Esophagus squamous epithelium (tissue), 5 donors: Measurements from ENCODE around the gene GSAP. TPM values are rescaled to one million over a fixed set of nuclear protein-coding genes. Genes with fewer than 3 reads are reported as not detected.

Experiments used
- DNase-seq: peaks from one replicate; lab custom pipeline; 2025; lab: John Stamatoyannopoulos, UW
- H3K27ac ChIP-seq, 4 donors: fragments of 200-600 bp; sonication (generic); one replicate each; pipeline ENCODE4 v1.5.1; 2016 to 2019; ENCODE audit warnings: mild to moderate bottlenecking in 1 of 4
- H3K27me3 ChIP-seq, 4 donors: fragments of 200-600 bp; sonication (generic); 1 replicate in 3 of 4; 2 replicates in 1 of 4; pipeline versions ENCODE4 v1.5.1 to v1.6.0; 2017 to 2021; ENCODE audit warnings: antibody characterized with exemption in 1 of 4
- H3K36me3 ChIP-seq, 3 donors: fragments of 200-600 bp; sonication (generic); one replicate each; pipeline ENCODE4 v1.5.1; 2016 to 2019
- H3K4me1 ChIP-seq, 3 donors: fragments of 200-600 bp; sonication (generic); one replicate each; pipeline ENCODE4 v1.5.1; 2017 to 2019
- H3K4me3 ChIP-seq, 4 donors: fragments of 200-600 bp; sonication (generic); 1 replicate in 3 of 4; 2 replicates in 1 of 4; pipeline ENCODE4 v1.5.1; 2016 to 2019; ENCODE audit warnings: mild to moderate bottlenecking in 2 of 4, moderate library complexity in 1 of 4
- H3K9me3 ChIP-seq, 3 donors: fragments of 200-600 bp; sonication (generic); one replicate each; pipeline ENCODE4 v1.5.1; 2016 to 2019
- POLR2A ChIP-seq, 4 donors: fragments of 450-650 bp; IDR thresholded peaks; one replicate each; pipeline ENCODE4 v1.6.1; 2017; ENCODE audit warnings: antibody characterized with exemption in 4 of 4, mild to moderate bottlenecking in 4 of 4, moderate library complexity in 3 of 4
- WGBS, 2 donors: methylation state at CpG; one replicate each; pipeline ENCODE4 v1.1.5; 2018; 5-methylcytosine and 5-hydroxymethylcytosine counted together
- intact Hi-C: fragments of 100-400 bp; cut with DNase I; formaldehyde crosslinking; loops from one replicate; pipeline ENCODE4 v1.15.0; 2022
- total RNA-seq, 4 donors: library from RNA; depleted of rRNA; stranded (reverse); fragments of >200 nt; gene quantifications; one replicate each; pipeline ENCODE4 v1.1.0, GENCODE V29; 2016
- TF ChIP-seq, protein P1 (sequence below), 6 experiments: fragments of 450-650 bp in 4 of 6; fragments of 200-600 bp in 2 of 6; sonication (generic) in 2 of 6; IDR thresholded peaks; one replicate each; pipeline ENCODE4 v1.5.1; 2016 to 2019; ENCODE audit warnings: antibody characterized with exemption in 6 of 6, mild to moderate bottlenecking in 4 of 6, moderate library complexity in 4 of 6
- donor health status: DM: yes; HTN: yes; CAD: no.

Gene GSAP
- total RNA-seq, 4 donors from 2014 or later, result 5.7 to 22.5 (median 10.8) TPM

DNA sequence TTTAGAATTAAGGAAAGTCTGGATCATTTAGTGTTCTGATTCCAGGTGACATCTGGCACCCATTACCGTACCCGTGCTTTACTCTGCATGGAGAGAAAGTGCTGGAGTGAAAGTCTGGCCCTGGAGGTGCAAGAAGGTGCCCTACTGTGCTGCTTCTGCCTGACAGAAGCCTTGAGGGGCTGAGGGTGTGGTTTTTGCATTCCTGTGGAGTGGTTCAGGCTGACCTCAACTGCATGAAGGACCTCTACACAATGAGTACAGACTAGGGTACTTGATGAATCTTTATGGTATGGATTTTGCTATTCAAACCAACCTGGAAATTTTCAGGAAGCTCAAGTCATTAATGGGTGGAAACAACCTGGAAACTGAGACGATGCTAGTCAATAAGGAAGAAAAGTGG, 45.1 kb upstream of the GSAP start:
- WGBS, 2 donors, result 81 to 86% methylated on average over 3 of the region's 3 CpGs
- H3K27me3 ChIP-seq, result no peaks in the 10 kb centered on the region
- no peaks in the 10 kb centered on the region for H3K9me3 ChIP-seq
- DNase-seq, result no peak
- no peak overlapping the region for H3K4me3 ChIP-seq
- no peak overlapping the region for H3K27ac ChIP-seq
- TF ChIP-seq POLR2A (IDR thresholded peaks at IDR 0.05), result no peak
- TF ChIP-seq, protein P1, sequence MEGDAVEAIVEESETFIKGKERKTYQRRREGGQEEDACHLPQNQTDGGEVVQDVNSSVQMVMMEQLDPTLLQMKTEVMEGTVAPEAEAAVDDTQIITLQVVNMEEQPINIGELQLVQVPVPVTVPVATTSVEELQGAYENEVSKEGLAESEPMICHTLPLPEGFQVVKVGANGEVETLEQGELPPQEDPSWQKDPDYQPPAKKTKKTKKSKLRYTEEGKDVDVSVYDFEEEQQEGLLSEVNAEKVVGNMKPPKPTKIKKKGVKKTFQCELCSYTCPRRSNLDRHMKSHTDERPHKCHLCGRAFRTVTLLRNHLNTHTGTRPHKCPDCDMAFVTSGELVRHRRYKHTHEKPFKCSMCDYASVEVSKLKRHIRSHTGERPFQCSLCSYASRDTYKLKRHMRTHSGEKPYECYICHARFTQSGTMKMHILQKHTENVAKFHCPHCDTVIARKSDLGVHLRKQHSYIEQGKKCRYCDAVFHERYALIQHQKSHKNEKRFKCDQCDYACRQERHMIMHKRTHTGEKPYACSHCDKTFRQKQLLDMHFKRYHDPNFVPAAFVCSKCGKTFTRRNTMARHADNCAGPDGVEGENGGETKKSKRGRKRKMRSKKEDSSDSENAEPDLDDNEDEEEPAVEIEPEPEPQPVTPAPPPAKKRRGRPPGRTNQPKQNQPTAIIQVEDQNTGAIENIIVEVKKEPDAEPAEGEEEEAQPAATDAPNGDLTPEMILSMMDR (IDR thresholded peaks at IDR 0.05), result no peak
- H3K4me1 ChIP-seq, result no peaks in the 10 kb centered on the region
- intact Hi-C loops, result no loop called here
- H3K36me3 ChIP-seq, result no peaks in the 10 kb centered on the region

DNA sequence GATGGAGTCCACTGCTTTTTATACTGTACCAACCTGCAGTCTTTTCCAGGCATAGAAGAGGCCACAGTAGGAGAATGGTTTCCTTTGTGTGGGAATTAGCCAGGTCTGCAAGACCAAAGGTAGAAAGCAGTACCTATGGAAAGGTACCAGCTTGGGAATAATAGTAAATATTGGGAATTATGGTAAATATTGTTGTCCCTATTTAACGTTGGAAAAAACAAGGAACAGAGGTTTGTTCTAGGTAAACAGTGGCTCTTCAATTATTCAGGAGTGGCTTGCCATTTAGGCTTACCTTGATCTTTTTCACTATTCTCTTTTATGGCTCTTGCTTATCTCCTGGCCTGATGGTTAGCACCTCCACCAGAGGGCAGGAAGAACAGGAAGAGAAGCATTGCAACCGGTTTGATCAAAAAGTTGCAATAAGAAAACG, 43.9 kb upstream of the GSAP start:
- intact Hi-C loops, result no loop called here
- Histone ChIP-seq H3K27ac (no peak overlapping the region), H3K4me3 (no peak overlapping the region), H3K36me3 (no peaks in the 10 kb centered on the region), H3K4me1 (peaks cover 0 to 5% (median 0%) of the 10 kb centered on the region in 3 donors), H3K9me3 (no peaks in the 10 kb centered on the region), H3K27me3 (no peaks in the 10 kb centered on the region)
- no peak for TF ChIP-seq POLR2A (IDR thresholded peaks at IDR 0.05)
- TF ChIP-seq, protein P1 (IDR thresholded peaks at IDR 0.05), result peak in 2 of 6 experiments; percentile 22 to 49
- WGBS, 2 donors, result 44 to 54% methylated on average over 3 of the region's 3 CpGs
- DNase-seq, result no peak

DNA sequence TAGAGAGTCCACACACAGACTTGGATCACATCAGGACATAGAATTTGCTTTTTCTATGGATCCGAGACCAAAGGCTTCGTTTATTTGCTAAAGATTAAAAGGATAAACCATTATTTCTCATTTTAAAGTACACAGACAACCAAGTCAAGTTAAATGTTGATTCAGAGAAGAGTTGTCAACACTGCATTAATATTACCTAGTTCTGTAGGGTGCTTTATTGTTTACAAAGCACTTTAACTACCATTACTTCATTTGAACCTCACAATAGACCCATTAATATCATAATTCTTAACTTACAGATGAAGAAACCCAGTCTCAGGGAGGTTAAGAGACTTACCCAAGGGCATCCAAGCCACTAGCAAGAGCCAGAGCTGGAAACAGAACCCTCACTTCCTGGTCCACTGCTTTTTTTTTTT, 43.2 kb upstream of the GSAP start:
- H3K9me3 ChIP-seq, result no peaks in the 10 kb centered on the region
- 77 to 85% methylated on average over 2 of the region's 2 CpGs for WGBS, 2 donors
- DNase-seq, result no peak
- H3K4me1 ChIP-seq, result peaks cover 0 to 13% (median 0%) of the 10 kb centered on the region in 3 donors
- H3K27me3 ChIP-seq, result no peaks in the 10 kb centered on the region
- H3K4me3 ChIP-seq, result no peak overlapping the region
- intact Hi-C loops, result no loop called here
- no peaks in the 10 kb centered on the region for H3K36me3 ChIP-seq
- H3K27ac ChIP-seq, result no peak overlapping the region
- TF ChIP-seq, protein P1 (IDR thresholded peaks at IDR 0.05), result no peak

DNA sequence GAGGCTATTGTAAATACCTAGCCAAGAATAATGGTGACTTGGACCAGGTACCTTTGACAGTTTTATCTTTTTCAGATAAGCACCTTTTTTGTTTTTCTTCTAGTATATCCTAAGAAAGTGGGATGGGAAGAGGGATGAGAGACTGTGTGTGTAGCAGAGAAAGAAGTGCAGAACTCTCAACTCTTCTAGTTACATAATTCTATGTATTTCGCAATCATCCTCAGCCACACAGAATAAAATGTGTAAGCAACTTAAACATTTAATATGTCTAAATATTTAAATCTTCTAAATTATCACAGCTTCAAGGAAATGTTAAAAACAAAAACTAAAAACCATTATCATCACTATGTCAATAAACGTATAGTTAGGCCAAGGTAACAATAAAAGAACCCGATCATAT, 42.6 kb upstream of the GSAP start:
- no peaks in the 10 kb centered on the region for H3K36me3 ChIP-seq
- no peaks in the 10 kb centered on the region for H3K9me3 ChIP-seq
- peaks cover 0 to 17% (median 0%) of the 10 kb centered on the region in 3 donors for H3K4me1 ChIP-seq
- H3K27ac ChIP-seq, result no peak overlapping the region
- intact Hi-C loops, result no loop called here
- no peak overlapping the region for H3K4me3 ChIP-seq
- WGBS, 2 donors, result 80 to 85% methylated on average over 3 of the region's 3 CpGs
- DNase-seq, result no peak
- no peaks in the 10 kb centered on the region for H3K27me3 ChIP-seq
- TF ChIP-seq, protein P1 (IDR thresholded peaks at IDR 0.05), result no peak
- TF ChIP-seq POLR2A (IDR thresholded peaks at IDR 0.05), result no peak

DNA sequence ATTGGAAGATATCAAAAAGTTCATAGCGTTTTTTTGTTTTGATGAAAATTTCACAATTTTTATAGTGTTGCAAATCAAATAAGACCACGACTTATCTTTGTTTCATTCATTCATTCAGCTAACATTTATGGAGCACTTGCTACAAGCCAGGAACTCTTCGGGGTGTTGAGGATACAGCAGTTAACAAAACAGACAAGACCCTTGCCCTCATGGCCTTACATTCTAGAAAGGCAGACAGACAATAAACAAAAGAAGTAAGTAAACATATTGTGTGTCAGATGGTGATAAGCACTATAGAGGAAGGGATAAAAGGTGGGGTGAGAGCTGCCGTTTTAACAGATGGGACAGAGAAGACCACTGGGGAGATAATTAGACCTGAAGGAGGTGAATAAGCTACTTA, 41.6 kb upstream of the GSAP start:
- Histone ChIP-seq H3K4me3 (no peak overlapping the region), H3K9me3 (no peaks in the 10 kb centered on the region), H3K36me3 (no peaks in the 10 kb centered on the region), H3K27me3 (no peaks in the 10 kb centered on the region), H3K27ac (no peak overlapping the region), H3K4me1 (peaks cover 0 to 27% (median 2%) of the 10 kb centered on the region in 3 donors)
- no peak for DNase-seq
- WGBS, 2 donors, result 66 to 69% methylated on average over 4 of the region's 4 CpGs
- intact Hi-C loops, result no loop called here
- TF ChIP-seq, protein P1 (IDR thresholded peaks at IDR 0.05), result no peak
- TF ChIP-seq POLR2A (IDR thresholded peaks at IDR 0.05), result no peak
